Activated CD8-positive, alpha-beta T cell treated with anti-CD3 and anti-CD28 coated beads for 36 hours (primary cell): Measurements from ENCODE around the gene RBM18. TPM values are rescaled to one million over a fixed set of nuclear protein-coding genes. Genes with fewer than 3 reads are reported as not detected.

Source experiments
- ATAC-seq: fragments of 200-7000 bp; cut with Tn5 transposase; one replicate; pipeline ENCODE4 v1.10.0; 2021; ENCODE audit warnings: mild to moderate bottlenecking, moderate library complexity
- CTCF ChIA-PET: fragments of 350-600 bp; sonication (Branson Sonifier 250); formaldehyde crosslinking; loops from one replicate; lab custom pipeline; 2021; ENCODE audit warnings: antibody characterized with exemption; lab: Charles Lee
- POLR2A ChIA-PET: fragments of 350-600 bp; sonication (Branson Sonifier 250); formaldehyde crosslinking; loops from one replicate; lab custom pipeline; 2021; ENCODE audit warnings: antibody characterized with exemption; lab: Charles Lee
- DNase-seq: peaks from one replicate; pipeline ENCODE4 v3.0.0-alpha.2; 2020
- H3K27ac Mint-ChIP-seq: one replicate; pipeline ENCODE4 v1.8.0; 2021; ENCODE audit warnings: mild to moderate bottlenecking, mixed read lengths
- H3K27me3 Mint-ChIP-seq: one replicate; pipeline ENCODE4 v1.8.0; 2021; ENCODE audit warnings: mixed read lengths
- H3K36me3 Mint-ChIP-seq: one replicate; pipeline ENCODE4 v1.8.0; 2021; ENCODE audit warnings: low read depth, mixed read lengths
- H3K4me1 Mint-ChIP-seq: one replicate; pipeline ENCODE4 v1.8.0; 2021; ENCODE audit warnings: low read depth, mixed read lengths
- H3K4me3 Mint-ChIP-seq: one replicate; pipeline ENCODE4 v1.8.0; 2021; ENCODE audit warnings: mild to moderate bottlenecking, moderate library complexity, mixed read lengths
- H3K9me3 Mint-ChIP-seq: one replicate; pipeline ENCODE4 v1.8.0; 2021; ENCODE audit warnings: mixed read lengths
- CTCF ChIP-seq: fragments of 200-600 bp; IDR thresholded peaks from one replicate; pipeline ENCODE4 v1.8.0; 2022; ENCODE audit warnings: antibody characterized with exemption, mild to moderate bottlenecking
- intact Hi-C: fragments of 100-400 bp; cut with micrococcal nuclease; formaldehyde crosslinking; loops from one replicate; pipeline ENCODE4 v1.10.0; 2022
- total RNA-seq, 2 experiments: library from RNA; stranded (reverse); gene quantifications; one replicate each; pipeline ENCODE4 v1.2.3, GENCODE V29; 2021

The RBM18 gene
- total RNA-seq, 2 experiments from 2014 or later: 24.3 to 28.6 TPM

GRCh38 chr9:122215663-122216062, 49.0 kb downstream of the RBM18 start:
- no peak overlapping the region for H3K4me3 Mint-ChIP-seq
- no peak for TF ChIP-seq CTCF
- intact Hi-C loops: no loop called here
- no peak overlapping the region for H3K27ac Mint-ChIP-seq
- no peaks in the 10 kb centered on the region for H3K36me3 Mint-ChIP-seq
- H3K4me1 Mint-ChIP-seq: peaks cover 28% of the 10 kb centered on the region
- ChIA-PET CTCF (interaction anchor here (0.9 to 1.4 kb wide), 2 partner anchors 91 to 116 kb away, joined by 4 to 7 read pairs; no protein-coding TSS in a partner anchor), POLR2A (interaction anchor here (0.6 kb wide), 1 partner anchor 44 kb away, joined by 3 read pairs; no protein-coding TSS in a partner anchor)
- H3K9me3 Mint-ChIP-seq: no peaks in the 10 kb centered on the region
- peaks cover 79% of the 10 kb centered on the region for H3K27me3 Mint-ChIP-seq
- DNase-seq (no peak), ATAC-seq (no peak)

DNA sequence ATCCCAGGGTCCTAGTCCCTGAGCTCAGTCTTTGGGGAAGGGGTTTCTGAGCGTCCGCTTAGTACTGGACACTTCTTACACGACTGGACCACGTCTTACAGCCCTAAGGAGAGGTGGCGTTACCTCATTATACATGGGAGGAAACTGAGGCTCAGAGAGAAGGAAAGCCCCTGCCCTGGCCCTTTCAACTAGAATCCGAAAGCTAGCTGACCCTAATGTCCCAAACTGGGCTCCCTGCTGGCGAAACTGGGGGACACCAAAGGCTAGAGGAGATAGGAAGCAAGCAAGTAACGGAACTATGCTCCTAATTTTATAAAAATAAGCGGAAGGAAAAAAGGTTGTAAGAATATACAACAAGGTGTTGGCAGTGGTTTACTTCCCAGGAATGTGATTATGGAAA, 50.1 kb downstream of the RBM18 start:
- Mint-ChIP-seq H3K9me3 (no peaks in the 10 kb centered on the region), H3K27me3 (peaks cover 73% of the 10 kb centered on the region), H3K36me3 (no peaks in the 10 kb centered on the region), H3K27ac (no peak overlapping the region), H3K4me3 (peak overlapping the region; percentile 46), H3K4me1 (peaks cover 23% of the 10 kb centered on the region)
- ATAC-seq (no peak), DNase-seq (no peak)
- TF ChIP-seq CTCF: no peak
- ChIA-PET POLR2A (interaction anchor here (0.6 to 1.7 kb wide), 2 partner anchors 50 to 55 kb away, joined by 4 to 5 read pairs; partner anchors contain the start of genes MORN5, MRRF, NDUFA8 and RBM18), CTCF (interaction anchor here (0.9 to 1.1 kb wide), 2 partner anchors 90 to 92 kb away, joined by 3 to 5 read pairs; no protein-coding TSS in a partner anchor)
- intact Hi-C loops: no loop called here

- Mint-ChIP-seq H3K9me3 (no peaks in the 10 kb centered on the region), H3K4me3 (peak overlapping the region; percentile 56), H3K27ac (no peak overlapping the region), H3K36me3 (no peaks in the 10 kb centered on the region), H3K27me3 (peaks cover 66% of the 10 kb centered on the region), H3K4me1 (peaks cover 16% of the 10 kb centered on the region)
- peak; percentile 86 for ATAC-seq
- intact Hi-C loops: no loop called here
- peak; percentile 75 for DNase-seq
- POLR2A ChIA-PET: interaction anchor here (0.6 to 1.7 kb wide), 2 partner anchors 51 to 54 kb away, joined by 4 to 5 read pairs; partner anchors contain the start of genes MORN5, MRRF, NDUFA8 and RBM18
- CTCF ChIA-PET: interaction anchor here (0.9 to 1.1 kb wide), 2 partner anchors 89 to 92 kb away, joined by 3 to 5 read pairs; no protein-coding TSS in a partner anchor
- TF ChIP-seq CTCF: no peak
Measured at GRCh38 chr9:122213589-122214413, 50.8 kb downstream of the RBM18 start.

DNA sequence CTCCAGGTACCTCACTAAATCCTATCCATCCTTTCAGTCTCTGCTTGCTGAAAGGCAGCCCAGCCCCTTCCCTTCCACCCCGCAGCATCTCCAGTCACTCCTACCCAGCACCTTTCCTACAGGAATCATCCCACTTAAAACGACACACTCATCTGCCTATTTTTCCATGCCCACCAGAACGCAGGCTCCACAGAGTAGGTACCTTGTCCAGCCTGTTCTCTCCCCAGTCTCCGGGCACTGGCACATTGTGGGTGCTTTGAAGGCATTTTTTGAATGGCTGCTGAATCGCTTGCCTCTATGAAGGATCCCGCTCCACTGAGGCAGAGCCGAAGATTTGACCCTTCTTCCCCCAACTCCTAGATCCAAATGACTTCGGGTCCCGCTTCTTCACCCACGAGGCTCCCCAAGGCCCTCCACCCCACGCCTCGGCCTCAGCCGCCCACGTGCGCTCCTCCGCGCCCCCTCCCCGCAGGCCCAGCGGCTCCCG, 51.5 kb downstream of the RBM18 start:
- no peak for TF ChIP-seq CTCF
- CTCF ChIA-PET: no interaction called here
- peaks cover 9% of the 10 kb centered on the region for H3K4me1 Mint-ChIP-seq
- H3K36me3 Mint-ChIP-seq: no peaks in the 10 kb centered on the region
- DNase-seq: no peak
- H3K27me3 Mint-ChIP-seq: peaks cover 59% of the 10 kb centered on the region
- no peaks in the 10 kb centered on the region for H3K9me3 Mint-ChIP-seq
- no peak overlapping the region for H3K27ac Mint-ChIP-seq
- no peak for ATAC-seq
- peak overlapping the region; percentile 56 for H3K4me3 Mint-ChIP-seq
- intact Hi-C loops: no loop called here
- POLR2A ChIA-PET: interaction anchor here (1.7 kb wide), 1 partner anchor 51 kb away, joined by 5 read pairs; the partner anchor contains the start of genes MRRF and RBM18
